ENCODE data around the gene S100A6.

The S100A6 gene

GRCh38 chr1:153494976-153495535 is 40.7 kb downstream of the S100A6 start:
- TF ChIP-seq CTCF (IDR thresholded peaks at IDR 0.05), result peak; percentile 97

GRCh38 chr1:153493343-153493960 is 42.3 kb downstream of the S100A6 start:
- no peak for TF ChIP-seq CTCF (IDR thresholded peaks at IDR 0.05)

DNA sequence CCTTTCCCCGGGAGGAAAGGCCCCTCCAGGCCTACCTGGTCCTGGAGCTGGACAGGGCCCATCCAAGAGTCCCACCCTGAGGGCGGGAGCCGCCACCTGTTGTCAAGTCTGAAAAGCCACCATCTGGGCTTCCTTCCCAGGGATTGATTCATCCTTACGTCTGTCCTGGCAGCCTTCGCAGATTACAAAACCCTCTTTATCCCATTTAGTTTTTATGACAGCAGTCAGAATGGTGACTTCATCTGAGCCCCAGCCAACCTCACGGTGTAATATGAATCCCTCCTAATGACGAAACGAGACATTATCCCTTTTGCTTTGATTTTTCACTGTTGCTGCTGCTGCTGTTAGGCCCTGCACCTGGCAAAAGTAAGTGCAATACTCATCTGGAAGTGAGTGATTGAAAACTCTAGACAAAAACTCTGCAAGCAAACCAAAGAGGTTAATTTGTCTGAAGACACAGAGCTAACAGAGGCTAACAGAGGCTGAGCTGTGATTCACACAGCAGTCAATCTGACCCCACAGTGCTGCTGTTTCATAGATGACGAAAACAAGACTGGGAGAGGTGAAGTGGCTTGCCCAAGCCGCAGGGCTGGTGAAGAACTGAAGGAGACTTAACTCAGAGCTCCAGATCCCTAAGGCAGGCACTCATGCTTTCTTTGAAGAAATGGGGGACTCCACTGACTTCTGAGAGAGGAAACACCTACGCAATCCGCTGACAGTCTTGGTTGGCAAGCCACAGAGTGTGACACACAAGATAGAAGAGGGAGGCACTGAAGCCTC is 45.3 kb downstream of the S100A6 start:
- no peak for TF ChIP-seq CTCF (IDR thresholded peaks at IDR 0.05)

DNA sequence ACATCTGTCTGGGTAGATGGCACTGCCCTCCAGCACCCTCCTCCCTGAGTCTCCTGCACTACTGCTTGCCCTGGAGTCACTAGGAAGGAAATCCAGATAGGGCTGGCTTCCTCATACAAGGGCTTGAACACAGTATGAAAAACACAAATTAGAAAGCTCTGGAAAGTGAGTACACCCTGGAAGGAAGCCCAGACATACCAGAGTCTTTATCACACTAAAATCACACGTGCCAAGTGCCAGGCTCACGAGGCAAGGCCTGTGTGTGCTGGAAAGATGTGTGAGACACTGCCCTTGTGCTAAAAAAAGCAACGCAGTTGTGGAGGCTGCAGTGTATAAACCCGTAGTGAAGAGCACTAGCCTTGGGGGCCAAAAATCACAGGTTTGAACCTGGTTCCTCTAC is 47.1 kb downstream of the S100A6 start:
- TF ChIP-seq CTCF (IDR thresholded peaks at IDR 0.05), result no peak

- no peak for TF ChIP-seq CTCF (IDR thresholded peaks at IDR 0.05)
Measured at GRCh38 chr1:153487707-153488106, 48.1 kb downstream of the S100A6 start.

DNA sequence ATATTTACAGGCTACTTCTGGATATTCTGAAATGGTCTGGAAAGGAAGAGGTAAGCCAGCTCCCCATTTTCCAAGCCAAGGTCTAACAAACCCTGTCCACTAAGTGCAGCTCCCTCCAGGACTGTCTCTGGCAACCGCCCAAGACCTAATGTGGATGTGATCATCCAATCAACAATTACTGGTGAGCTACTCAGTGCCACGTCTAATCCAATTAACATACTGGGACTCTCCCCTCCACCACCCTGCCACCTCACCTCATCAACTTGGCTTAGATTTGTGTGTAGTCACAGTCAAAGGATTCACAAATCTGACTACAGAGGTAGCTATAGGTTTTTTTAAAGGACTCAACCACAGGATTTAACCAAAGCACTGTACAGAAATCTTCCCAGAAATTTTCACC is 49.9 kb downstream of the S100A6 start:
- TF ChIP-seq CTCF (IDR thresholded peaks at IDR 0.05), result no peak
